HG03066 (cell line): ENCODE results near the gene KRT77.

Experiments used
- ATAC-seq: cut with Tn5 transposase; IDR thresholded peaks from one replicate; pipeline ENCODE4 v1.9.1; 2021; ENCODE audit warnings: low read depth; ENCODE audit not compliant: unreplicated experiment

Gene KRT77

DNA sequence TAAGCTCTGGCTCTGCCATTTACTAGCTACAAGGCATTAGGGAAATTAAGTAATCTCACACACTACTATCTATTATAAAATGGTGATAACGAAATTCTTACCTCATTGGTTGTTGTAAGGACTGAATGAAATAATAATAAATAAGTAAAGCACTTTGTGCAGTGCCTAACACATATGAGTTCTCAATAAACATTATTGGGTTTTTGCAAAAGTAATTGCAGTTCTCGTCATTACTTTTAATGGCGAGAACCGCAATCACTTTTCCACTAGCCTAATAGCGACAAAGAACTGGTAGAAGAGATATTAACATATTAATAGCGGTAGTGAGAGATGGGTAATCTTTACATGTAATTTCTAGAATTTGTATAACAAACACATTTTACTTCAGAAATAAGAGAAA lies 9.2 kb downstream of the KRT77 start:
- no peak for ATAC-seq

DNA sequence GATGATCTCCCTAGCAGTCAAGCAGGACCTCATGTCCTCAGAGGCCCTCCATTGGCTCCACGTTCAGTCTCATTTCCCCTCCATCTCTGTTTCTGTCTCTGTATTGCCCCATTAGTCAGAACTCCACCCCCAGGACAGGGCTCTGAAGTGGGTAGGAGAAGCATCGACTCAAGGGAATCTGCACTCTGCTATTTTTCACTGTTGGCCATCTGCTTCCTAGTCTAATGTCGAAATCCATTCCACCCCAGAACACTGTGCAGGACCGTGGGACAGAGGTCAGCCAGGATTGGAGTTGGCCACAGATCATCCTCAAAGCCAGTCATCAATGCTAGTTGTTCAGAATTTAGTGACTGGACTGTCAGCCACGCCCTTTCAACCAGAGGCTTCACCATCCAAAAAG lies 10.1 kb downstream of the KRT77 start:
- ATAC-seq = no peak

DNA sequence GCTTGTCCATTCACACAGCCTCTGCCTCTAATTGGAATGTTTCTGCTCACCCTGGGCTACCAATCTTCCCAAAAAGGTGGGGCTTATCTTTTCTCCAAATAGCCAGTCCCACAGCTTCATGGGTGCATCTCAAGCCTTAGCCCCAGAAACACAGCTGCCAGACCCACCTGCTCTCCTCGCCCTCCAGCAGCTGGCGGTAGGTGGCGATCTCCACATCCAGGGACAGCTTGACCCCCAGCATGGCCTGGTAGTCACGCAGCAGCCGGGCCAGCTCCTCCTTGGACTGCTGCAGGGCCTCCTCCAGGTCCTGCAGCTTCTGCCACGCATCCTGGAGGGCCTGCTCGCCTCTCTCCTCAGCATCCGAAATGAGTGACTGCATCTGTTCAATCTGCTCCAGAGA lies 11.1 kb downstream of the KRT77 start:
- ATAC-seq = no peak

DNA sequence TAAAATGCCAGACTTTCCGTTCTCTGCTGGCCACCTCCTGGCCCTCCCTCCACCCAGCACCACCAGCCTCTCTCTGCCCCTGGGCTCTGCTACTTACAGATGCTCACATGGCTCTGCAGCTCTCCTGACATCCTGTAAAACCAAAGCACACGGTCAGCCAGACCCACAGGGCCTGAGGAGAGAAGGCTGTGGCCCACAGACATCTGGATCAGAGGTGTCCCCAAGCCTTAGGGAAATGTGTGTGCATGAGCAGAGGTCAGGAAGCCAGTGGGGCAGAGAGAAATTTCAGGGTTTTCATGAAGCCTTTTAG lies 11.5 kb downstream of the KRT77 start:
- no peak for ATAC-seq

DNA sequence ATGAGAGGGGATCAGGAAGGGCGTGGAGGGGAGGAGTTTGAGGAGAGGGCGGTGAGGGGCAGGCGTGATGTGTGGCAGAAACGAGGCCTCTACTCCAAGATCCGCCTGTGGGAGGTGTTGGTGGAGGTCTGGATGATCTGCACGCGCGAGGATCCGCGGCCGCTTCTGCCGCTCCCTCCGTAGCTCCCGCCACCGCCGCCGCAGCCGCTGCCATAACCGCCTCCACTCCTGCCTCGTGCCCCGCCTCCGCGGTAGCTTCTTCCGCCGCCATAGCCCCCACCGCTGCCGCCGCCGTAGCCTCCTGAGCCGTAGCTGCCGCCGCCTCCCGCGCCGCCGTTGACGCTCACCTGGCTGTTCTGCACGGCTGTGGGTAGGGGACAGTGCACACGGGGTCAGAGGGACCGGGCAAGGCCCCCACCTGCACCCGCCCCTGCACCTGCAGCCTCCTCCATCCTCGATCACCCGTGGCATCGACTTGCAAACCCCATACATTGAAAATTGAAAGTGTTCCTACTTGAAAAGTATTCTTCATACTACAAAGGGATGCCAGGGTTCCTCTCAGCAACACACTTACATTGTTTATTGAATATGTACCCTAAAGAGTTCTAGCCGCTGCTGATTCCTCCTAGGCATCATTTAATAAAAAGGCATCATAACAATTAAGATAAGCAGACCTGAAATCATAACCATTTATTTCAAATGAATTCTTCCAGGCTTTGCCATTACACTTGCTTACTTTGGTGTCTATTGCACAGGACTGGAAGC lies 12.1 kb downstream of the KRT77 start:
- no peak for ATAC-seq

DNA sequence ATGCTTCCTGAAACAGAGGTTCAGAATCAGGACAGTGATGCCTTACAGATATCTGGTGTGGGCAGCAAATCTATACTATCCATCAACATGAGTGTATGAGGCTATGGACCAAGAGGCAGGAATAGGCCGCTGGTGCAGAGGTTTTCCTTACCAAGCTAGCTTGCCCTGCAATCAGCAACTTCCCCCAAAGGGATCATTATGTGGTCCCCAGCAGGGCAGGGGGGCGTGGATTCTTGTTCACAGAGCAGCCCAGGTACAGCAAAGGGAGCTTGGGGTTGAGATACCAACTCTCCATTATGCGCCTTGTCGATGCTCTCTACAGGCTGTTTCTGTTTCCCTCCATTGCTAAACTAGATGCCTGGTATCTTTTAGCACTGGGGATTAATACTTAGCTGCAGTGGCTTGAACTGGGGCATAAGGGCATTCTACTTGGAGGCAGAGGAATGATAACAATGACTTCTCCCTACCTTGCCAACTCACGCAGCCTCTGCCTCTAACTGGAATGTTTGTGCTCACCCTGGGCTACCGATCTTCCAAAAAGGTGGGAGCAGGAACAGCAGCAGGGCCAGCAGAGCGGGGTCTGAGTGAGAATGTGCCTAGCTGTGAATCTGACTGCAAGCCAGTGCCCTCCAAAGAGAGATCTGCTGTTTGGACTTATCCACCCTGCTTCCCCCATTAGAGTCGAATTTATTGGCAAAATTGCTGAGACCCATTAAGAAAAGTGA lies 12.8 kb downstream of the KRT77 start:
- no peak for ATAC-seq

DNA sequence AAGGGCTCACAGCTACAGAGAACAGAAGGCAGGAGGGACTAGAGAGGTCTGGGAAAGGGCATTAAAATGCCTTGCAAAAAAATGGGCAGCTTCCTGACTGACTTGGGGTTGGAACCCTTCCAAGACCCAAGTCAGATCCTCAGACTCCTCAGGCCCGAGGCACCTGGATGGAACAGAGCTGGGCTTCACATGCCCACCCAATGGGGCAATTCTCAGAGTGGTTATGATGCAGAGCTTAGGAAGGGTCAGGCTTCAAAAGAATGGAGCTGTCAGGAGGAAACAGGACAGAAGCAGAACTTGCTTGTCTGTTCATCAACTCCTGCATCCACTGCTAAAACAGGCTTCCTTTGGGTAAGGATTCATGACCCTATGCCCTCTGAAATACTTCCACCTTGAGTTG lies 13.4 kb downstream of the KRT77 start:
- ATAC-seq = no peak

DNA sequence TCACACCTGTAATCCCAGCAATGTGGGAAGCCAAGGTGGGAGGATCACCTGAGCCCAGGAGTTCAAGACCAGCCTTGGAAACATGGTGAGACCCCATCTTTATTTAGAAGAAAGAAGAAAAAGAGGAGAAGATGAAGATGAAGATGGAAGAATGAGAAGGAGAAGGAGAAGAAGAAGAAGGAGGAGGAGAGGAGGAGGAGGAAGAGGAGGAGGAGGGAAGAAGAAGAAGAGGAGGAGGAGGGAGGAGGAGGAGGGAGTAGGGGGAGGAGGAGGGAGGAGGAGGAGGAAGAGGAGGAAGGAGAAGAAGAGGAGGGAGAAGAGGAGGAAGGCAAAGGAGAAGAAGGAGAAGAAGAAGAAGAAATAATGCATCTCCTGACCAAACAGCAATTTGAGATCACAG lies 14.1 kb downstream of the KRT77 start:
- no peak for ATAC-seq

DNA sequence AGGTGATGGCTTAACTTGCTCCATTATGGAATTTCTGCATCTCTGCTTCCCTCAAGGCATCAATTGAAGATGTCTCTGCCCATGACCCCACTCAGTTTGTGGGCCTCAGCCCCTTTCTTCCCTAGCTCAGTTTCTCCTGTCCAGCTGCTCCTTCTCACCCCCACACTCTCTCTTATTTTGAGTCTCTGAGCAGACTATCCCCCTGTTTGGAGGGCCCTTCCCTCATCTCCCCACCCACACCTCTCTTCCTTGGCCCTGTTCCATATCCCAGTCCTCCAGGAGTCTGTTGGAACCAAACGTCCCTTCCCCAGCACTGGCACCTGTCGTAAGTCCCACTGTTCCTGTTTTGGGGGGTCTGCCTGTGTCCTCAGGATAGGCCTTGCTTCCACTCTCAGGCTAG lies 14.8 kb downstream of the KRT77 start:
- ATAC-seq = no peak

DNA sequence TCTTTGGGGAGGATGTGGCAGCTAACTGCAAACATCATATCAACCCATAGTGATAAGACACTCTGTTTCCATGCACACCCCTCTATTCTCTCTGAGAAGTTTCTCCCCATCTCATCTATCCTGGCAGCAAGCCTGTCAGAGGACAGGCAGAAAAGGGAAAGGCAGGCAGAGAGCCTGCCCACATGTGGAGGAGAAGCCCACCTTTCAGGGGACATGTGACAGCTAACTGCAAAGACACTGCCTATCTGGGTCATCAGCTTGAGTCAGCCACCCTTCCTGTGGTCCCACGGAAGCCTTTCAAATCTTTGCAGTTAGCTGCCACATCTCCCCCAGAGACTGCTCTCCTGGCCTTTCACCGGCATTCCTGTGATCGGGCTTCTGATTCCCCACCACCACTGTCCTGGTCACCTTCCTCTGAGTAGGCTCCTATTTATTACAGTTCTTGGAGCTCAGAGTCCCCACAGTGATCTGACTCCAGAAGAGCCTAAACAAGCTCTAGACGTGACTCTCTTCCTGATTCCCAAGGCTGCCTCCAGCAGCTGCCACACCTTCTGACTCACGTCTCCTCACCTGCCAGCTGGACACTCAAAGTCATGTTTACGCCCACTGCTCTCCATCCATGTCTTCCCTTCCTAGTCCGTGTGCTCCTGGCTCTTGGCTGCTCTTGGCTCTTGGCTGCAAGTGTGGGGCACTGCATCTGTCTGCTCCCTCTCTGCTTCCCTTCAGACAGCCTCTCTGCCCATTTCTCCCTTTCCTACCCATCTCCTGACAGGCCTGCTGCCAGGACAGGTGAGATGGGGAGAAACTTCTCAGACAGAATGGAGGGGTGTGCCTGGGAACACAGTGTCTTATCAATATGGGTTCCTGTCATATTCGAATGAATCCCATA lies 15.6 kb downstream of the KRT77 start:
- ATAC-seq = no peak

DNA sequence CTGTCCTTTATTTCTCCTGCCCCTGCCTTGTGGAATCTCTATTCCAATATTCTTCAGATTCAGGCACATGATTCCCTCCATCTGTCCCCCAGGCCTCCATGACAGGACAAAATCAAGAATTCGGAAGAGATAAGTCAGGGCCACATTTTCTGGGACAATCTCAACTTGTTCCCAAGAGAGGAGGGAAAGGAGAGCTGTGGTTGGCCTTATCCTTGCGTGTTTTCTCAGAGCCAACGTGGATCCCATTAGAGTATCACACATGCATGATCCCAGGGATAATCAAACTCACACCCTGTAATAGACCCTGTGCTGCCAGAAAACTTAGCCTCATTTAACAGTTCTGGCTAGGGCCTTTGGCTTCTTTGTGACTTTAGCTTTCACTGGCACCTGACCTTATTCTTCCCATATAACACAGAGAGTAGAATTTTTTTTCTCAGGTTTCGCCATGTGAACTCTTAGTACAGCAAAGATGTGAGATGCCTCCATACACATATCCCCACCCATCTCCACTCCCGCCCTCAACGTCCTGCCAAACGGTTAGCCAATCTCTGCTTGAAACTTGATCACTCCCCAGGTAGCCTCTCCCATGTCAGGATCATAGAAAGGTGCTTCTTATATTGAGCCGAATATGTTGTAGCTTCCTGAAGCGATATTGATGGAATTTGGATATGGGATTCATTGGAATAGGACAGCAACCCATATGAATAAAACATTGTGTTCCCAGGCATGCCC lies 16.4 kb downstream of the KRT77 start:
- ATAC-seq = no peak

DNA sequence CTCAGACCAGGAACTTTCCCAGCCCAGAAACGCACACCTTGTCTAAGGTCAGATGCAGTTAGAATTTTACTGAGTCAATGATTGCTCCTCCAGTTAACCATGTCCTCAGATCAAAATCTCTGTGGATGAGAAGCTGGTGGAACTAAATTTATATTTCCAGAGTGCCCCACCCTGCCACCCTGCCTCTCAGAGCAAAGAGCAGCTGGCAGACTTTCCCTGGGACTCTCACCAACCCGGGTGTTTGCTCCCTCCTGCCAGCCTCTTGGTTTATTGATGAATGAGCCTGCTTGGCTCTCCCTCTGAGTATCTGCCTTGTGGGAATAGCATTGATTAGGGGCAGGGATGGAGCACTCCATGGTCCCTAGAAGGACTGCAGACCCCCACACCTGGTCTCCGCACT lies 17.3 kb downstream of the KRT77 start:
- ATAC-seq = no peak

DNA sequence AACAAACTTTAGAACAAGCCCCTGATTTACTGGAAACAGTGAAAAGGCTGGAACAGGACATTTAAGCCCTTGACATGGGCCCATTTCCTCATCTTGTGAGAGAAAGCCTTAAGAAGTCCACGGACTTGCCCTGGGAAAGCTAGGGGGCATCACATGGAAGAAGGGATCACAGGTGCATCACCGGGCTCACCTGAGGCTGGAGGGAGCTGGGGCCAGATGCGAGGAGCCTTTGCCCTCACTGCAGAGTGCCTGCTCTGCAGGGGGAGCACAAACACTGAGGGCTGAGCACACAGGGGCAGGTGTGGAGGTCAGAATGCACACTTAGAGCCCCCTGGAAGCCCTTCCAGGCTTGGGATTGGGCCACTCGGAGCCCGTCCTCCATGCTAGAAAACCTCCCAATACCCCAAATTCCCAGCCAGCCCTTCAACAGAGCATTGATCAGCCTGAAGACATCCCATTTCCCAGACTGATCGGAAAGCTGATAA lies 17.9 kb downstream of the KRT77 start:
- no peak for ATAC-seq

DNA sequence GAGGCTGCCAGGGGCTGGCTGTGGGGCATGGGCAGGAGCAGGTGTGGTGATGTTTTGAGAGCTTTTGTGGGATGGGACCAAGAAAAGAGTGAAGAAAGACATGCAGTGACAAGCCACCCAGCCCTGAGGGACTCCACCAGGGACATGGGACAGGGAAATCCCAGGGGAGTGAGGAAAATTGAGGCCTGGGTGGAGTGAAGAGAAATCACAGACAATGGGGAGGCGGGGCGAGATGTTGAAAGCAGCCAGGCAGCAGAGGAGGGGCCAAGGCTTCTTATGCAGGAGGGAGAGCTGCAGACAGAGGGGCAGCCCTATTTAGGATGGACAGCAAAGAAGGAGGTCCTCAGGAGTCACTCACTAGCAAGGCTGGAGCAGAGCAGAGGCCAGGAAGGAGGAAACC lies 18.9 kb downstream of the KRT77 start:
- no peak for ATAC-seq

DNA sequence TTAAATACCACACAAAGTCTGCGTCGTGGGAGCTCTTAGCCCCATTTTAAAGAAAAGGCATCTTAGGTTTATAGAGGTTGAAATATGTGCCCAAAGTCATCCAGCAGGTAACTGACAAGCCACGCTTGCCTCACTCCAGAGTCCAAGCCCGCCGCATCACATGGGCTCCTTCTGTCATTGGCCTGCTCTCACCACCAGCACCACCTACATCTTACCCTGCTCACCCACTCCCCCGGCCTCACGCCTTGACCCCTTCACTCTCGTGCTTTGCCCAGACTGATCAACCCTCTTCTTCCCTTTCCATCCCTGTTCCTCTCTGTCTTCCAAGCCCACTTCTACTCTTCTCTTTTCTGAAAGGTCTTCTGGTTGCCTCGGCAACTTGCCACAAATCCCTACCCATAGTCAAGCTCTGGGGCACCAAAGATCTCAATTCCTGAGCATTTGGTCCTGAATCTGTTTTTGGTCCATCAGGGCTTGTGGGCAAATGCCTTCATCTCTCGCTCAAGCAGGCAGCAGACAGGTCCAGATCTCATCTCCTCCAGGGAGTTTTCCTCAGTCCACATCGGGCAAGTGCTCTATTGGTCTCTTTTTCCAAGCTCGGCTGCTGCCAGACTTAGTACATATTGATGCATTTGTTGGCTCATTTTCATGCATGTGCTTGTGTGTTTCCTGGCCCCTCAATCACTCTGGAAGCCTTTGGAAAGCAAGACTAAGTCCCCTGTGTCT lies 19.6 kb downstream of the KRT77 start:
- ATAC-seq = no peak

DNA sequence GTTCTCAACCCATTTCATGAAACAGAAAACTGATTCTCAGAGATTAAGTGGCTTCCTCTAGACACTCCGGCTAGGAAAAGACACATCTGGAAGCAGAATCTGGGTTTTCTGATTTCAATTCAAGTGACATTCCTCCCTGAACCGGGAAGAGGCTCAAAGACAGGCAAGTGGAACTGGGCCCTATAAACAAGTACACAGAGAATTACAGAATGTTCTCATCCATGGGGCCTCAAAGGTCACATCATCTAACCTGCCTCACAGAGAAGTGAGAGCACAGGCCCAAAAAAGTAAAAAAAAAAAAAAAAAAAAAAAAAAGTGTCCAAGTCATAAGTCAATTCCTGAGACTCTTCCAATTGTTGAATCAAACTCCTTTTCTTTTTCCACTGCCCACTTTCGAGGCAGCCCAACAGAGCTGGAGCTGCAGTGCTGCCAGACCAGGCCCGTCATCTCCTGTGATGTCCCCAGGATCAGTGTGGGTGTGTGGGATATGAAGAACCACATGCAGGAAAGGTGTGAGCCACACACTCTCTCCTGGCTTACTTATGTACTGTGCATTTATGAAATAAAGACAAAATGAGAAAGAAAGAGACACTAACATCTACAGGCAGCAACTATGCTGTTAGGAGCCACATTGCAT lies 20.3 kb downstream of the KRT77 start:
- no peak for ATAC-seq

DNA sequence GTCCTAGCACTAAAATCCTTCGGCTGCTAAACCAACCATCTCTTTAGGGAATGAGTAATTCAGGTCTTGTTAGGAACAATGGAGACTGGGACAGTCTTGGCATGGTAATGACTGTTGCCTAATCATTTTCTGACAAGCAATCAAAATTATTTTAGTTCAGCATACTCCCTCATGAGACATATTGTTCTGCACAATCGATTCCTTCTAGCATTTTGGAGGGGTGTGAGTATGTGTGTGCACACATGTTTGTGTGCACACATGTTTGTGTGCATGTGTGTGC lies 21.0 kb downstream of the KRT77 start:
- ATAC-seq = no peak

DNA sequence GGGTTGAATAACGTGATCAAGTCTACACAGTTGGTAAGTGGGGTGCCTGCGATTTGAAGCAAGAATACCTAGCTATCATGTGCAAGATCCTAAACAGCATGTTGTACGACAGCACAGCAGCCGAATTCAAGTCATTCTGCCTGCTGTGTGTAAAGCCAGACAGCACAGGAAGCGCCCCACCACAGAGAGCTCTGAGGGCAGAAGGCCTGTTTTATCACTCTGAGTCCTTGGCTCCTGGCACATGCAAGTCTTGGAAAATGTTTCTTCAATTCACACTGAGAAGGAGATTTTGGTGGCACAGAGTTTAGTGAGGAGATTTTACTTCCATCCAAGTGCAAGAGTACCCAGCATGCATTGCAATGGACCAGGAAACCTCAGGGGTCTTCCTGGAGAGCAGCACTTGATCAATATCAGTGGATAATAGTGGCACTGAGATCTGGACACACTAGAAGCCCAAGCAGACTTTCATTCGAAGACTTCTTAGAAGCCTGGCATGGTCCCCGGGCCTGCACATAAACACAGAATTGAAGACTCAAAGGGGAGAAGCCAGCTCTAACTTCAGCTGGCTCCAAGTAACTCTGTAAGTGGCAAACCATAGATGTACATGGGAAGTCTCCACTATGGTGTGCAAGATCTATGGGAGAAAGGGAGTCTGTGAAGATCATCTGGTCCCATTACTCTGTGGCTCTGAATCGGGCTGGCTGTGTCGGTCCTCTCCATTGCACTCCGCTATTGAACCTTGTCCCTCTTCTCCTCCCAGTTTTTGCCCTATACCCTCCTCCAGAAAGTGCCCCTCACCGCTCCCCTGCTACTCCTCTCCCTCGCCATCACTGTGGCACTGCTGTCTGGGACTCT lies 21.6 kb downstream of the KRT77 start:
- ATAC-seq = no peak

DNA sequence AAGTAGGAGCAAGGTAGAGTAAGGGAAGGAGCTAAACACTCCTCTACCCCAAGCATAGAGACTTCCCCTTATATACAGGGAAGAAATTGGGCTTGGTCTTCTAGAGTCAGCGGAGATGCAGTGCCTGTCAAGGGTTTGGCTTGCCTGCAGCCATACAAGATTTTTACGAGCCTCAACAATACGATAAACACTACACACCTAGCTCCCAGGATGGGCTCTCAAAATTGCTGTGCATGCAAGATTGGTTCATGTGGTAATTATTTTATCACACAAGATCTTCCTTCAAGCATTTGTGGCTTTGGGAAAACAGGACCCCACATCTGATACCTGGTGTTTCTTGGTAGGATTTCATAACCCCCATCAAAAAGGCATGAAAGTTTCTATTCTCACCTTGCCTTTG lies 23.0 kb downstream of the KRT77 start, which contains the start of gene KRT1:
Gene KRT1, minus strand, starts transcription at position 45 of the 400 bp plus-strand sequence. CDS start 59 bp downstream, outside the sequence.
- no peak for ATAC-seq
